ENCODE results near the gene ST6GALNAC1.

DNA sequence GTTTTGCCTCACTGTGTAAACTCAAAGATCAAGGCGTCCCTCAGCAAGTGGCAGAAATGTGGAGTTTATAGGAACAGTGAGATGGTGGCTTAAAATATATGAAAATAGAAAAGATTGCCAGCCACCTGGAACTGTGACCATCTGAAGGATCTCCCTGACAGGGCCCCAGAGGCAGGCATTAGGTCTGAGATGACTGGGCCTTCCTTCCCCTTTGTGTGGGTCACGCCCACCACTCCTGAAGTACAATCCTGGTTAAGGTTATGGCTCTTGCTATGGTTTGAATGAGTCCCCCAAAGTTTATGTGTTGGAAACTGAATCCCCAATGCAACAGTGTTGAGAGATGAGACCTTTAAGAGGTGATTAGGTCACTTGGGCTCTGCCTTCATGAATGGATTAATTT lies 64.3 kb downstream of the ST6GALNAC1 start:
- TF ChIP-seq, protein P1, sequence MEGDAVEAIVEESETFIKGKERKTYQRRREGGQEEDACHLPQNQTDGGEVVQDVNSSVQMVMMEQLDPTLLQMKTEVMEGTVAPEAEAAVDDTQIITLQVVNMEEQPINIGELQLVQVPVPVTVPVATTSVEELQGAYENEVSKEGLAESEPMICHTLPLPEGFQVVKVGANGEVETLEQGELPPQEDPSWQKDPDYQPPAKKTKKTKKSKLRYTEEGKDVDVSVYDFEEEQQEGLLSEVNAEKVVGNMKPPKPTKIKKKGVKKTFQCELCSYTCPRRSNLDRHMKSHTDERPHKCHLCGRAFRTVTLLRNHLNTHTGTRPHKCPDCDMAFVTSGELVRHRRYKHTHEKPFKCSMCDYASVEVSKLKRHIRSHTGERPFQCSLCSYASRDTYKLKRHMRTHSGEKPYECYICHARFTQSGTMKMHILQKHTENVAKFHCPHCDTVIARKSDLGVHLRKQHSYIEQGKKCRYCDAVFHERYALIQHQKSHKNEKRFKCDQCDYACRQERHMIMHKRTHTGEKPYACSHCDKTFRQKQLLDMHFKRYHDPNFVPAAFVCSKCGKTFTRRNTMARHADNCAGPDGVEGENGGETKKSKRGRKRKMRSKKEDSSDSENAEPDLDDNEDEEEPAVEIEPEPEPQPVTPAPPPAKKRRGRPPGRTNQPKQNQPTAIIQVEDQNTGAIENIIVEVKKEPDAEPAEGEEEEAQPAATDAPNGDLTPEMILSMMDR (CRISPR knock-in tag; IDR thresholded peaks at IDR 0.05), result no peak
- TF ChIP-seq, protein P2, sequence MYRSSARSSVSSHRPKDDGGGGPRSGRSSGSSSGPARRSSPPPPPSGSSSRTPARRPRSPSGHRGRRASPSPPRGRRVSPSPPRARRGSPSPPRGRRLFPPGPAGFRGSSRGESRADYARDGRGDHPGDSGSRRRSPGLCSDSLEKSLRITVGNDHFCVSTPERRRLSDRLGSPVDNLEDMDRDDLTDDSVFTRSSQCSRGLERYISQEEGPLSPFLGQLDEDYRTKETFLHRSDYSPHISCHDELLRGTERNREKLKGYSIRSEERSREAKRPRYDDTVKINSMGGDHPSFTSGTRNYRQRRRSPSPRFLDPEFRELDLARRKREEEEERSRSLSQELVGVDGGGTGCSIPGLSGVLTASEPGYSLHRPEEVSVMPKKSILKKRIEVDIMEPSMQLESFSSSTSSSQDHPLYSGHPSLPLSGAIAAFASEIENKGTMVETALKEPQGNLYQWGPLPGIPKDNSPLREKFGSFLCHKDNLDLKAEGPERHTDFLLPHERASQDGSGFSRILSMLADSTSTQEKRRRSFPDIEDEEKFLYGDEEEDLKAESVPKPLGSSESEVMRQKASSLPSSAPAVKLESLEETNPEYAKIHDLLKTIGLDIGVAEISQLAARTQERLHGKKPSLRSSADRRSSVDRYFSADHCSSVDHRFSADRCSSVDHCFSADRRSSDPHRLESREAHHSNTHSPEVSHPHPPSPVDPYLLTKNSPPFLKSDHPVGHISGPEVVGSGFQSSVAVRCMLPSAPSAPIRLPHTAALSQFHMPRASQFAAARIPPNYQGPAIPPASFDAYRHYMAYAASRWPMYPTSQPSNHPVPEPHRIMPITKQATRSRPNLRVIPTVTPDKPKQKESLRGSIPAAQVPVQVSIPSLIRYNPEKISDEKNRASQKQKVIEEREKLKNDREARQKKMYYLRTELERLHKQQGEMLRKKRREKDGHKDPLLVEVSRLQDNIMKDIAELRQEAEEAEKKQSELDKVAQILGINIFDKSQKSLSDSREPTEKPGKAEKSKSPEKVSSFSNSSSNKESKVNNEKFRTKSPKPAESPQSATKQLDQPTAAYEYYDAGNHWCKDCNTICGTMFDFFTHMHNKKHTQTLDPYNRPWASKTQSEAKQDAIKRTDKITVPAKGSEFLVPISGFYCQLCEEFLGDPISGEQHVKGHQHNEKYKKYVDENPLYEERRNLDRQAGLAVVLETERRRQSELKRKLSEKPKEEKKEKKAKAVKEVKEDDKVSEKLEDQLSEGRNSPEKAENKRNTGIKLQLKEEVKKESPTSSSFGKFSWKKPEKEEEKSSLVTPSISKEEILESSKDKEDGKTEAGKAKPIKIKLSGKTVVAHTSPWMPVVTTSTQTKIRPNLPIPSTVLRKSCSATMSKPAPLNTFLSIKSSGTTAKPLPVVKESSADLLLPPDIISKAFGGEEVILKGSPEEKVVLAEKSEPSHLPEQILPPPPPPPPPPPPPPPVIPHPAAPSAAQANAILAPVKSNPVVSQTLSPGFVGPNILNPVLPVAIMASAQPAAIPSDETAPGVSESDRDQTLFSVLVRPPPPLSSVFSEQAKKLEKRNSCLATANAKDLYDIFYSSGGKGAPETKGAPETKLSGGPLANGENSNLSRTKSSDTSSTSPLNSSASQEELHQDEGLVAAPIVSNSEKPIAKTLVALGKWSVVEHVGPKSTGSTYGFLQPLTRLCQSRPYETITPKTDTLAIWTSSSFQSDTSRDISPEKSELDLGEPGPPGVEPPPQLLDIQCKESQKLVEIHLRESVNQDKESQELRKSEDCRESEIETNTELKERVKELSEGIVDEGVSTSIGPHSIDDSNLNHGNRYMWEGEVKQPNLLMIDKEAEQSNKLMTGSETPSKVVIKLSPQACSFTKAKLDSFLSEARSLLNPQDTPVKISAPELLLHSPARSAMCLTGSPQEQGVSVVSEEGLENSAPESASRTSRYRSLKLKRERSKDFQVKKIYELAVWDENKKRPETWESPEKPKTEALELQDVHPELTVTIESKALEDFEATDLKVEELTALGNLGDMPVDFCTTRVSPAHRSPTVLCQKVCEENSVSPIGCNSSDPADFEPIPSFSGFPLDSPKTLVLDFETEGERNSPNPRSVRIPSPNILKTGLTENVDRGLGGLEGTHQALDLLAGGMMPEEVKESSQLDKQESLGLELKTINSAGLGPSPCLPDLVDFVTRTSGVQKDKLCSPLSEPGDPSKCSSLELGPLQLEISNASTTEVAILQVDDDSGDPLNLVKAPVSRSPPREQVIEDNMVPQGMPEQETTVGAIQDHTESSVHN (CRISPR knock-in tag; IDR thresholded peaks at IDR 0.05), result no peak
- TF ChIP-seq KDM1A (CRISPR knock-in tag; IDR thresholded peaks at IDR 0.05), result no peak
- TF ChIP-seq XBP1 (CRISPR knock-in tag; IDR thresholded peaks at IDR 0.05), result no peak
- TF ChIP-seq CREB1 (IDR thresholded peaks at IDR 0.05), result no peak
- TF ChIP-seq CREB1 (CRISPR knock-in tag; IDR thresholded peaks at IDR 0.05), result no peak

Data from HepG2 (cell line).